ENCODE results near the gene STX12.

Gene STX12

DNA sequence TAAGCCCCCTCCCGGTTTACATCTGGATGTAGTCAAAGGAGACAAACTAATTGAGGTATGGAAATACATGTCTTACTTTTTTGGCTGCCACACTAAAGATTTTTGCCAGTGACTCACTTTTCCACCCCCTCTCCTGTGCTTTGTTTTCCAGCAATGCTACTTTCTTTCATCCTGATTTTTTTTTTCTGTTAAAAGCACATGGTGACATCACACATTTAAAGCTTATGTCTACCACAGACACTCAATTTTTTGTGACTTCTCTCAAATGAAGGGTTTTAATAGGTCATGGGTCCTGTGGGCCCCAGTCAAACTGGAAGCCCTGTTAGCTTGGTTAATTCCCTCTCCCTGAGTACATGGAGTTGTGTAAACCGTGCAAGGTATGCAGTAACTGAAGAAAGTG, 59.7 kb downstream of the STX12 start:
- DNase-seq (ENCODE audit: extremely low spot score) = no peak
- TF ChIP-seq, protein P1, sequence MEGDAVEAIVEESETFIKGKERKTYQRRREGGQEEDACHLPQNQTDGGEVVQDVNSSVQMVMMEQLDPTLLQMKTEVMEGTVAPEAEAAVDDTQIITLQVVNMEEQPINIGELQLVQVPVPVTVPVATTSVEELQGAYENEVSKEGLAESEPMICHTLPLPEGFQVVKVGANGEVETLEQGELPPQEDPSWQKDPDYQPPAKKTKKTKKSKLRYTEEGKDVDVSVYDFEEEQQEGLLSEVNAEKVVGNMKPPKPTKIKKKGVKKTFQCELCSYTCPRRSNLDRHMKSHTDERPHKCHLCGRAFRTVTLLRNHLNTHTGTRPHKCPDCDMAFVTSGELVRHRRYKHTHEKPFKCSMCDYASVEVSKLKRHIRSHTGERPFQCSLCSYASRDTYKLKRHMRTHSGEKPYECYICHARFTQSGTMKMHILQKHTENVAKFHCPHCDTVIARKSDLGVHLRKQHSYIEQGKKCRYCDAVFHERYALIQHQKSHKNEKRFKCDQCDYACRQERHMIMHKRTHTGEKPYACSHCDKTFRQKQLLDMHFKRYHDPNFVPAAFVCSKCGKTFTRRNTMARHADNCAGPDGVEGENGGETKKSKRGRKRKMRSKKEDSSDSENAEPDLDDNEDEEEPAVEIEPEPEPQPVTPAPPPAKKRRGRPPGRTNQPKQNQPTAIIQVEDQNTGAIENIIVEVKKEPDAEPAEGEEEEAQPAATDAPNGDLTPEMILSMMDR (IDR thresholded peaks at IDR 0.05; ENCODE audit: control extremely low read depth, extremely low read depth, low read depth, missing control alignments) = no peak
- CTCF ChIA-PET = interaction anchor here (1.2 to 2.6 kb wide), 6 partner anchors 11 to 147 kb away, joined by 3 to 10 read pairs (median 4); no protein-coding TSS in a partner anchor
- POLR2A ChIA-PET = no interaction called here

DNA sequence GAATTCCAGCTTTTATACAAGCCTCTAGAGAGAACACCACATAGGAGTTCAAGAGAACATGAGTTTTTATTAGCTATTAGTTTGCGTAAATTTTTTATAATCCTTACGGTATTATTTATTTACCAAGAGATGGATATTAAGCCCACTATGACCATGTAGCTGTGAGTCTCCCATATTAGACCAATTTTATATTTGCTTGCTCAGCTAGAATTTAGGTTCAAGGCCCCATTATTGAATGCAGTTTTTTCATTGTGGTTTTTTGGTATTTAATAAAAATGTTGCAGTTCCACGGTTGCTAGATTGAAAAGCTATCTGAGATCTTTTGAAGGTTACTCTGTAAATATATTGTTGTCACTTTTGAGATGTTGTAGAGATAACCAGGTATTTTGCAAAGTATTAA, 60.5 kb downstream of the STX12 start:
- ChIA-PET POLR2A (no interaction called here), CTCF (interaction anchor here (1.0 to 2.6 kb wide), 4 partner anchors 10 to 147 kb away, joined by 3 to 10 read pairs (median 4); no protein-coding TSS in a partner anchor)
- no peak for DNase-seq (ENCODE audit: extremely low spot score)
- TF ChIP-seq, protein P1 (IDR thresholded peaks at IDR 0.05; ENCODE audit: control extremely low read depth, extremely low read depth, low read depth, missing control alignments) = no peak

DNA sequence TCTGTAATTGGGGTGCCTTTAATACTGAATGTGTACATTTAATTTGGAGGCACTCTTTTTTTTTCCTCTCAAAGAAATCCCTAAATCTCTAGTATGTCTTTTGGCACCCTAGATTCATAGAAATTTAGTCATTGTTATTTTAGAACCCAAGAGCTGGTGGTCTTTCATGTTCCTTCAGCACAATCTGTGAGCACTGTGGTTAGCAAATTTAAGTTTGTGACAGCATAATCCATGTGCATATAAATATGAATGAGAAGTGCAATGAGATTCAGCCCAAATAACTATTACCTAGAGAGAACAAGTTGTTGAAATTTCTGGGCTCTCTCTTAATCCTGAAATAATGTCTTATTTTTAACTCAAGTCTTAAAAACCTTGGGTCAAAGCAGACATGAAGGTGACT, 62.0 kb downstream of the STX12 start:
- POLR2A ChIA-PET = no interaction called here
- CTCF ChIA-PET = interaction anchor here (1.5 to 1.8 kb wide), 3 partner anchors 10 to 22 kb away, joined by 3 to 9 read pairs (median 4); no protein-coding TSS in a partner anchor
- DNase-seq (ENCODE audit: extremely low spot score) = no peak
- TF ChIP-seq, protein P1 (IDR thresholded peaks at IDR 0.05; ENCODE audit: control extremely low read depth, extremely low read depth, low read depth, missing control alignments) = no peak

DNA sequence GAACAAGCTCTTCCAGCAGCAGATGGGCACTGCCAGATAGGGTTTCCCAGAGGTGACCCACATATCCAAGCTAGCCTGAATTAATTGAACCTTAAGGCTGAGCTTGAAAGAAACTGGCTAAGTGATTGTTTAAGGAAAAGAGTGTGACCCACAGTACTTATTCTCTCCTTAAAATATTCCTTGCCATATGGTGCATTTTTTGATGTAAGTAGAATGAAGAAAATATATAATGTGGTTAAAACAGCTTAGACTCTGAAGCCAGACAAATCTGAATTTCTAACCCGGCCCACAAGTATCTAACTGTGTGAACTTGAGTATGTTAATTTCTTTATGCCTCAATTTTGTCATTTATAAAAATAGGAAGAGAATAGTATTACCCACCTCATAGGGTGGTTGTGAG, 62.5 kb downstream of the STX12 start:
- CTCF ChIA-PET = interaction anchor here (1.2 to 1.8 kb wide), 4 partner anchors 10 to 22 kb away, joined by 3 to 9 read pairs (median 4); no protein-coding TSS in a partner anchor
- TF ChIP-seq, protein P1 (IDR thresholded peaks at IDR 0.05; ENCODE audit: control extremely low read depth, extremely low read depth, low read depth, missing control alignments) = no peak
- POLR2A ChIA-PET = no interaction called here
- DNase-seq (ENCODE audit: extremely low spot score) = no peak

DNA sequence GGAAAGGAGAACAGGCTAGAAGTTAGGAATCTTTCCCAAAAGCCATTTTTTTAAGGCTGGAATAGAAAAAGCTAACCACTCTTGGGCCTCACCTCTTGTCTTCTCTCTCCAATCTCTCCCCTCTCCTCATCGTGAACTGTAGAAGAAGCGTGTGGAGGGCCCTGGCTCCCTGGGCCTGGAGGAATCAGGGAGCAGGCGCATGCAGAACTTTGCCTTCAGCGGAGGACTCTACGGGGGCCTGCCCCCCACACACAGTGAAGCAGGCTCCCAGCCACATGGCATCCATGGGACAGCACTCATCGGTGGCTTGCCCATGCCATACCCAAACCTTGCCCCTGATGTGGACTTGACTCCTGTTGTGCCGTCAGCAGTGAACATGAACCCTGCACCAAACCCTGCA, 76.9 kb downstream of the STX12 start:
- TF ChIP-seq, protein P1 (IDR thresholded peaks at IDR 0.05; ENCODE audit: control extremely low read depth, extremely low read depth, low read depth, missing control alignments) = no peak
- CTCF ChIA-PET = interaction anchor here (1.5 to 1.7 kb wide), 3 partner anchors 8 to 181 kb away, joined by 3 to 6 read pairs (median 4); no protein-coding TSS in a partner anchor
- DNase-seq (ENCODE audit: extremely low spot score) = no peak
- POLR2A ChIA-PET = no interaction called here

DNA sequence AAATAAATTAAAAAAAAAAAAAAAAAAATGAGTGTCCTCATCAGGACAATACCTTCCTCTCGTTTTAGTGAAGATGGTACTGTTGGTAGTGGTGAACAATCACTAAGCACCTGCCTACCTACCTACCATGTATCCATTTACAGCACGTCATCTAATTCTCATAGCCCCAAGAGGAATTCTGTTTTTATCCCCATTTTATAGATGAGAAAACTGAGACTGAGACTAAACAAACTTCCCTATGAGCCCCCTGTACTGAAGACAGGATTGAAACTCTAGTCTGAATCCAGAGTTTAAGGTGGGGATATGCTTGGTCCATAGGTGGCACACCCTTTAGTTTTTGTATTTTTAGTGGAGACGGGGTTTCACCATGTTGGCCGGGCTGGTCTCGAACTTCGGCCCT, 82.1 kb downstream of the STX12 start:
- ChIA-PET POLR2A (no interaction called here), CTCF (no interaction called here)
- TF ChIP-seq, protein P1 (IDR thresholded peaks at IDR 0.05; ENCODE audit: control extremely low read depth, extremely low read depth, low read depth, missing control alignments) = no peak
- DNase-seq (ENCODE audit: extremely low spot score) = no peak
